ENCODE data around the gene CRYBA2. TPM values are rescaled to one million over a fixed set of nuclear protein-coding genes. Genes with fewer than 3 reads are reported as not detected.

Gene CRYBA2
- total and polyA plus RNA-seq, 2 of the 8 experiments (the other 6 are each of a cell fraction or from before 2014, with no cell fraction given) = not detected

GRCh38 chr2:218961229-218961628, 32.0 kb downstream of the CRYBA2 start (continued):
- TF ChIP-seq CHD7 (IDR thresholded peaks at IDR 0.05; ENCODE audit: insufficient replicate concordance, low read length) (no peak), RXRA (IDR thresholded peaks at IDR 0.05; ENCODE audit: insufficient read depth, low read depth, low read length) (no peak), ATF3 (IDR thresholded peaks at IDR 0.05; ENCODE audit: insufficient read depth, low read depth, low read length) (no peak), YY1 (IDR thresholded peaks at IDR 0.05; ENCODE audit: low read depth, low read length) (no peak), SP2 (IDR thresholded peaks at IDR 0.05; ENCODE audit: low read length) (no peak), EZH2 (IDR thresholded peaks at IDR 0.05; ENCODE audit: low read depth, low read length, severe bottlenecking) (no peak), TAF7 (optimal IDR thresholded peaks at IDR 0.05; ENCODE audit: borderline replicate concordance, low read depth, low read length) (no peak), JUN (IDR thresholded peaks at IDR 0.05; ENCODE audit: low read depth, low read length) (no peak), NANOG (IDR thresholded peaks at IDR 0.05; ENCODE audit: insufficient read depth, low read depth, low read length, poor library complexity, severe bottlenecking) (no peak), CEBPB (IDR thresholded peaks at IDR 0.05; ENCODE audit: low read depth, low read length) (no peak), HDAC6 (IDR thresholded peaks at IDR 0.05; ENCODE audit: low read depth, low read length) (no peak)
